ENCODE data around the gene PSME3. TPM values are rescaled to one million over a fixed set of nuclear protein-coding genes. Genes with fewer than 3 reads are reported as not detected.

PSME3 gene
- total RNA-seq, 1 experiment from 2014 or later: 192 TPM

DNA sequence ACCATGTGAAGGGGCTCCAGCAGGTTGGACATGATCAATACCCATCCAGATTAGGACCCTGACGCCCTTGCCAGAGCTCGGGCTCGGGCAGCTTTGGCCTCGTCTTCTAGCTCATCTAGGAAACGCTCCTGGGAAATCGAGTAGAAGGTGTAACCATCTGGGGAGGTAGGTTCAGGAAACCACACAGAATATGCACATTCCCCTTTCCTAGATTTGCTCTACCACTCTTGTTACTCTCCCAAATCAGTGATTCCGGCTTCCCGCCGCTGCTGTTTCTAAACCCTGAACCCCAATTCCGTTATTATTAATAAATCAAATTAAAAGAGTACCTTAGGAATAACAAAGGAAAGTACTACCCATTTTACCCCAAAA, 35.2 kb upstream of the PSME3 start:
- Mint-ChIP-seq H3K27me3 (ENCODE audit: low read depth) (peaks cover 29% of the 10 kb centered on the region), H3K4me3 (peak overlapping the region; percentile 94), H3K4me1 (peaks cover 6% of the 10 kb centered on the region; the same call in 1 of the 2 replicates), H3K36me3 (peaks cover 8% of the 10 kb centered on the region), H3K27ac (no peak overlapping the region), H3K9me3 (peaks cover 6% of the 10 kb centered on the region)
- ChIA-PET POLR2A (interaction anchor here (0.6 to 1.3 kb wide), 3 partner anchors 17 to 76 kb away, joined by 3 to 5 read pairs (median 3); partner anchors contain the start of genes VPS25 and WNK4), CTCF (interaction anchor here (0.6 to 2.2 kb wide), 8 partner anchors 22 to 299 kb away, joined by 3 to 19 read pairs (median 4); partner anchors contain the start of genes BECN1, PLEKHH3 and RAMP2)
- TF ChIP-seq CREB1 (CRISPR knock-in tag; IDR thresholded peaks at IDR 0.05) (no peak), ZNF416 (CRISPR knock-in tag; IDR thresholded peaks at IDR 0.05) (no peak), NR2C2 (CRISPR knock-in tag; IDR thresholded peaks at IDR 0.05) (no peak), JUN (CRISPR knock-in tag; IDR thresholded peaks at IDR 0.05) (no peak), SMAD3 (CRISPR knock-in tag; IDR thresholded peaks at IDR 0.05; ENCODE audit: borderline replicate concordance) (no peak), SMAD4 (CRISPR knock-in tag; IDR thresholded peaks at IDR 0.05) (no peak), ZNF232 (CRISPR knock-in tag; IDR thresholded peaks at IDR 0.05) (no peak), GTF2I (CRISPR knock-in tag; conservative IDR thresholded peaks at IDR 0.05) (no peak), RELA (CRISPR knock-in tag; IDR thresholded peaks at IDR 0.05; ENCODE audit: borderline replicate concordance) (no peak)
- TF ChIP-seq, protein P1, sequence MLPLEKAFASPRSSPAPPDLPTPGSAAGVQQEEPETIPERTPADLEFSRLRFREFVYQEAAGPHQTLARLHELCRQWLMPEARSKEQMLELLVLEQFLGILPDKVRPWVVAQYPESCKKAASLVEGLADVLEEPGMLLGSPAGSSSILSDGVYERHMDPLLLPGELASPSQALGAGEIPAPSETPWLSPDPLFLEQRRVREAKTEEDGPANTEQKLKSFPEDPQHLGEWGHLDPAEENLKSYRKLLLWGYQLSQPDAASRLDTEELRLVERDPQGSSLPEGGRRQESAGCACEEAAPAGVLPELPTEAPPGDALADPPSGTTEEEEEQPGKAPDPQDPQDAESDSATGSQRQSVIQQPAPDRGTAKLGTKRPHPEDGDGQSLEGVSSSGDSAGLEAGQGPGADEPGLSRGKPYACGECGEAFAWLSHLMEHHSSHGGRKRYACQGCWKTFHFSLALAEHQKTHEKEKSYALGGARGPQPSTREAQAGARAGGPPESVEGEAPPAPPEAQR (CRISPR knock-in tag; IDR thresholded peaks at IDR 0.05): no peak
- TF ChIP-seq, protein P2, sequence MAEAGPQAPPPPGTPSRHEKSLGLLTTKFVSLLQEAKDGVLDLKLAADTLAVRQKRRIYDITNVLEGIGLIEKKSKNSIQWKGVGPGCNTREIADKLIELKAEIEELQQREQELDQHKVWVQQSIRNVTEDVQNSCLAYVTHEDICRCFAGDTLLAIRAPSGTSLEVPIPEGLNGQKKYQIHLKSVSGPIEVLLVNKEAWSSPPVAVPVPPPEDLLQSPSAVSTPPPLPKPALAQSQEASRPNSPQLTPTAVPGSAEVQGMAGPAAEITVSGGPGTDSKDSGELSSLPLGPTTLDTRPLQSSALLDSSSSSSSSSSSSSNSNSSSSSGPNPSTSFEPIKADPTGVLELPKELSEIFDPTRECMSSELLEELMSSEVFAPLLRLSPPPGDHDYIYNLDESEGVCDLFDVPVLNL (CRISPR knock-in tag; IDR thresholded peaks at IDR 0.05; ENCODE audit: borderline replicate concordance, low read depth): no peak
- TF ChIP-seq, protein P3, sequence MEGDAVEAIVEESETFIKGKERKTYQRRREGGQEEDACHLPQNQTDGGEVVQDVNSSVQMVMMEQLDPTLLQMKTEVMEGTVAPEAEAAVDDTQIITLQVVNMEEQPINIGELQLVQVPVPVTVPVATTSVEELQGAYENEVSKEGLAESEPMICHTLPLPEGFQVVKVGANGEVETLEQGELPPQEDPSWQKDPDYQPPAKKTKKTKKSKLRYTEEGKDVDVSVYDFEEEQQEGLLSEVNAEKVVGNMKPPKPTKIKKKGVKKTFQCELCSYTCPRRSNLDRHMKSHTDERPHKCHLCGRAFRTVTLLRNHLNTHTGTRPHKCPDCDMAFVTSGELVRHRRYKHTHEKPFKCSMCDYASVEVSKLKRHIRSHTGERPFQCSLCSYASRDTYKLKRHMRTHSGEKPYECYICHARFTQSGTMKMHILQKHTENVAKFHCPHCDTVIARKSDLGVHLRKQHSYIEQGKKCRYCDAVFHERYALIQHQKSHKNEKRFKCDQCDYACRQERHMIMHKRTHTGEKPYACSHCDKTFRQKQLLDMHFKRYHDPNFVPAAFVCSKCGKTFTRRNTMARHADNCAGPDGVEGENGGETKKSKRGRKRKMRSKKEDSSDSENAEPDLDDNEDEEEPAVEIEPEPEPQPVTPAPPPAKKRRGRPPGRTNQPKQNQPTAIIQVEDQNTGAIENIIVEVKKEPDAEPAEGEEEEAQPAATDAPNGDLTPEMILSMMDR (IDR thresholded peaks at IDR 0.05): no peak
- ATAC-seq: no peak
- no peak for DNase-seq (ENCODE audit: low spot score)

DNA sequence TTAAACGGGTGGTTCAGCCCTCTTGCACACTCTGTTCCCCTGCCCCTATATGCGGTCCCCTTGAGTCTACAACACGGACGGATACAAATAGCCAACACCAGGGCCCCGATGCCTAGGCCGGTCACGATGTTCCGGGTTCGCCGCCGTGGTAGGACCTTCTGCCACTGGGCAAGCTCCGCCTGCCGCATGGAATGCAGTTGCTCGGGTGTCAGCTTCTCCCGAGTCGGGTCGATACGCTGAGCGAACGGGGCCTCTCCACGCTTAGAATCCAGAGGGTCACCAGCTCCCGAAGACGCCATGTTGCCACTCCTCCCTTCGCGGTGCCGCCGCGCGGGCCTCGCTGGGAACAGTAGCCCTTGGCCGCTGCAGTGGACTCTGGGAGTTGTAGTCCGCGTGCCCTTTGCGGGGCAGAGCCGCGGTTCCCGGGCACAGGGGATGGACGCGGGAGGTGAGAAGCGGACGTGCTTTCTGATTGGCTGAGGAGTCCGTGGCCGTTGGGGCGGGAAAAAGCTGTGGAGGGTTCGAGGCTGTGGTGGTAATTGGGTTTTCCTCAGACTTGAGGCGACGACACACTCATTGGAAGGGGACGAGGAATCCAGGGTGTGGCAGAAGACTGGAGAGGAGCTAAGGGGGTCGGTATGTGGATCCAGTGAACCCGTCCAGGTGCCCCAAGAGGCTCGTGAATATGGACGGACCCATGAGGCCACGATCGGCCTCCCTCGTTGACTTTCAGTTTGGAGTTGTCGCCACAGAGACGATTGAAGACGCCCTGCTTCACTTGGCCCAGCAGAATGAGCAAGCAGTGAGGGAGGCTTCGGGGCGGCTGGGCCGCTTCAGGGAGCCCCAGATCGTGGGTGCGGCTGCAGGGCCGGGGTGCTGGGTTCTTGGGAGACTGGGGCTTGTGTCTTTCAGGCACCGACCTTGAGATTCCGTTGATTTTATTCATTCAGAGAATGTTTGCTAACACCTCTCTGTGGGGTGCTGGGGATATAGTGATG, 34.5 kb upstream of the PSME3 start, which contains the start of the genes CNTD1 and COA3:
TSS of gene CNTD1 (plus strand) at position 479 of the 998 bp plus-strand sequence. CDS start at position 686, 207 bp downstream.
TSS of gene COA3 (minus strand) at position 322 of the 998 bp plus-strand sequence. CDS start at position 299, 23 bp downstream.
- DNase-seq (ENCODE audit: low spot score): peak; percentile 92
- peaks cover 29% of the 10 kb centered on the region for H3K27me3 Mint-ChIP-seq (ENCODE audit: low read depth)
- POLR2A ChIA-PET: interaction anchor here (1.2 to 1.3 kb wide), 2 partner anchors 18 to 25 kb away, joined by 3 to 5 read pairs; partner anchors contain the start of genes VPS25 and WNK4
- H3K4me1 Mint-ChIP-seq: peaks cover 6% of the 10 kb centered on the region; the same call in 1 of the 2 replicates
- H3K9me3 Mint-ChIP-seq: peaks cover 6% of the 10 kb centered on the region
- peak; percentile 99 for ATAC-seq
- H3K27ac Mint-ChIP-seq: no peak within 1 kb of the TSS; the same call in 1 of the 2 replicates
- H3K4me3 Mint-ChIP-seq: peak within 1 kb of the TSS; percentile 94
- peaks cover 8% of the 10 kb centered on the region for H3K36me3 Mint-ChIP-seq
- CTCF ChIA-PET: interaction anchor here (0.6 to 2.2 kb wide), 9 partner anchors 21 to 298 kb away, joined by 3 to 19 read pairs (median 4); partner anchors contain the start of genes BECN1, PLEKHH3 and RAMP2
- TF ChIP-seq, protein P4, sequence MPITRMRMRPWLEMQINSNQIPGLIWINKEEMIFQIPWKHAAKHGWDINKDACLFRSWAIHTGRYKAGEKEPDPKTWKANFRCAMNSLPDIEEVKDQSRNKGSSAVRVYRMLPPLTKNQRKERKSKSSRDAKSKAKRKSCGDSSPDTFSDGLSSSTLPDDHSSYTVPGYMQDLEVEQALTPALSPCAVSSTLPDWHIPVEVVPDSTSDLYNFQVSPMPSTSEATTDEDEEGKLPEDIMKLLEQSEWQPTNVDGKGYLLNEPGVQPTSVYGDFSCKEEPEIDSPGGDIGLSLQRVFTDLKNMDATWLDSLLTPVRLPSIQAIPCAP (CRISPR knock-in tag; IDR thresholded peaks at IDR 0.05): no peak; the same call in 1 of the 2 replicates
- TF ChIP-seq TCF7 (CRISPR knock-in tag; IDR thresholded peaks at IDR 0.05; ENCODE audit: low read depth): peak; percentile 58; the same call in 1 of the 2 replicates
- TF ChIP-seq, protein P5, sequence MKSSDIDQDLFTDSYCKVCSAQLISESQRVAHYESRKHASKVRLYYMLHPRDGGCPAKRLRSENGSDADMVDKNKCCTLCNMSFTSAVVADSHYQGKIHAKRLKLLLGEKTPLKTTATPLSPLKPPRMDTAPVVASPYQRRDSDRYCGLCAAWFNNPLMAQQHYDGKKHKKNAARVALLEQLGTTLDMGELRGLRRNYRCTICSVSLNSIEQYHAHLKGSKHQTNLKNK (CRISPR knock-in tag; IDR thresholded peaks at IDR 0.05): no peak
- TF ChIP-seq ZNF232 (CRISPR knock-in tag; IDR thresholded peaks at IDR 0.05): peak; percentile 93
- TF ChIP-seq, protein P6, sequence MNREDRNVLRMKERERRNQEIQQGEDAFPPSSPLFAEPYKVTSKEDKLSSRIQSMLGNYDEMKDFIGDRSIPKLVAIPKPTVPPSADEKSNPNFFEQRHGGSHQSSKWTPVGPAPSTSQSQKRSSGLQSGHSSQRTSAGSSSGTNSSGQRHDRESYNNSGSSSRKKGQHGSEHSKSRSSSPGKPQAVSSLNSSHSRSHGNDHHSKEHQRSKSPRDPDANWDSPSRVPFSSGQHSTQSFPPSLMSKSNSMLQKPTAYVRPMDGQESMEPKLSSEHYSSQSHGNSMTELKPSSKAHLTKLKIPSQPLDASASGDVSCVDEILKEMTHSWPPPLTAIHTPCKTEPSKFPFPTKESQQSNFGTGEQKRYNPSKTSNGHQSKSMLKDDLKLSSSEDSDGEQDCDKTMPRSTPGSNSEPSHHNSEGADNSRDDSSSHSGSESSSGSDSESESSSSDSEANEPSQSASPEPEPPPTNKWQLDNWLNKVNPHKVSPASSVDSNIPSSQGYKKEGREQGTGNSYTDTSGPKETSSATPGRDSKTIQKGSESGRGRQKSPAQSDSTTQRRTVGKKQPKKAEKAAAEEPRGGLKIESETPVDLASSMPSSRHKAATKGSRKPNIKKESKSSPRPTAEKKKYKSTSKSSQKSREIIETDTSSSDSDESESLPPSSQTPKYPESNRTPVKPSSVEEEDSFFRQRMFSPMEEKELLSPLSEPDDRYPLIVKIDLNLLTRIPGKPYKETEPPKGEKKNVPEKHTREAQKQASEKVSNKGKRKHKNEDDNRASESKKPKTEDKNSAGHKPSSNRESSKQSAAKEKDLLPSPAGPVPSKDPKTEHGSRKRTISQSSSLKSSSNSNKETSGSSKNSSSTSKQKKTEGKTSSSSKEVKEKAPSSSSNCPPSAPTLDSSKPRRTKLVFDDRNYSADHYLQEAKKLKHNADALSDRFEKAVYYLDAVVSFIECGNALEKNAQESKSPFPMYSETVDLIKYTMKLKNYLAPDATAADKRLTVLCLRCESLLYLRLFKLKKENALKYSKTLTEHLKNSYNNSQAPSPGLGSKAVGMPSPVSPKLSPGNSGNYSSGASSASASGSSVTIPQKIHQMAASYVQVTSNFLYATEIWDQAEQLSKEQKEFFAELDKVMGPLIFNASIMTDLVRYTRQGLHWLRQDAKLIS (CRISPR knock-in tag; IDR thresholded peaks at IDR 0.05; ENCODE audit: borderline replicate concordance): 0 out of 2 replicates have a peak, but pooled peaks have one; percentile 75
- no peak for TF ChIP-seq JAZF1 (CRISPR knock-in tag; IDR thresholded peaks at IDR 0.05)
- TF ChIP-seq SMAD3 (CRISPR knock-in tag; IDR thresholded peaks at IDR 0.05; ENCODE audit: borderline replicate concordance): no peak; the same call in 1 of the 2 replicates
- TF ChIP-seq GRHL2 (CRISPR knock-in tag; IDR thresholded peaks at IDR 0.05; ENCODE audit: insufficient replicate concordance, severe bottlenecking): no peak
- no peak for TF ChIP-seq SMAD4 (CRISPR knock-in tag; IDR thresholded peaks at IDR 0.05)
- TF ChIP-seq, protein P7, sequence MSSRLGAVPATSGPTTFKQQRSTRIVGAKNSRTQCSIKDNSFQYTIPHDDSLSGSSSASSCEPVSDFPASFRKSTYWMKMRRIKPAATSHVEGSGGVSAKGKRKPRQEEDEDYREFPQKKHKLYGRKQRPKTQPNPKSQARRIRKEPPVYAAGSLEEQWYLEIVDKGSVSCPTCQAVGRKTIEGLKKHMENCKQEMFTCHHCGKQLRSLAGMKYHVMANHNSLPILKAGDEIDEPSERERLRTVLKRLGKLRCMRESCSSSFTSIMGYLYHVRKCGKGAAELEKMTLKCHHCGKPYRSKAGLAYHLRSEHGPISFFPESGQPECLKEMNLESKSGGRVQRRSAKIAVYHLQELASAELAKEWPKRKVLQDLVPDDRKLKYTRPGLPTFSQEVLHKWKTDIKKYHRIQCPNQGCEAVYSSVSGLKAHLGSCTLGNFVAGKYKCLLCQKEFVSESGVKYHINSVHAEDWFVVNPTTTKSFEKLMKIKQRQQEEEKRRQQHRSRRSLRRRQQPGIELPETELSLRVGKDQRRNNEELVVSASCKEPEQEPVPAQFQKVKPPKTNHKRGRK (CRISPR knock-in tag; IDR thresholded peaks at IDR 0.05; ENCODE audit: borderline replicate concordance): no peak
- TF ChIP-seq ZNF138 (CRISPR knock-in tag; conservative IDR thresholded peaks at IDR 0.05): no peak
- peak; percentile 91; the same call in 1 of the 2 replicates for TF ChIP-seq ETV6 (CRISPR knock-in tag; IDR thresholded peaks at IDR 0.05)

All from WTC11 (cell line).